GM18505 (cell line): ENCODE results near the gene WDR33.
"Not testable (repeated sequence)": the region's sequence is repeated elsewhere in the genome, so short reads cannot be mapped to it uniquely, and the experiment has no call there.

Experiments
- ATAC-seq: cut with Tn5 transposase; IDR thresholded peaks from one replicate; pipeline ENCODE4 v1.9.1; 2021; ENCODE audit not compliant: unreplicated experiment
- POLR2A ChIP-seq: IDR thresholded peaks from 4 replicates; pipeline ENCODE4 v1.6.1; 2011; ENCODE audit warnings: borderline replicate concordance; ENCODE audit not compliant: insufficient read depth, insufficient read length; ENCODE audit errors: extremely low read depth

The WDR33 gene

DNA sequence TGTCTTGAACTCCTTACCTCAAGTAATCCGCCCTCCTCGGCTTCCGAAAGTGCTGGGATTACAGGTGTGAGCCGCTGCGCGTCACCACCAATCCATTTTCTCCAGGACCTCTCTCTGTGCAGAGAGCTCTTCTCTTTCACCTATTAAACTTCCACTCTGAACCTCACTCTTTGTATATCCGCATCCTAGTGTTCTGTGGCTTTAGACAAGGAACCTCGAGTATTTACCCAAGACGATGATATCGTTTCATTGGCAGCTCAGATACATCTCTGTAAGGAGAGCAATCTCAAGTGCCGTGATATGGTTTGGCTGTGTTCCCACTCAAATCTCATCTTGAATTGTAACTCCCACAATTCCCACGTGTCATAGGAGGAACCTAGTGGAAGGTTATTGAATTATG is 15.1 kb upstream of the WDR33 start:
- TF ChIP-seq POLR2A = no peak
- no peak for ATAC-seq

DNA sequence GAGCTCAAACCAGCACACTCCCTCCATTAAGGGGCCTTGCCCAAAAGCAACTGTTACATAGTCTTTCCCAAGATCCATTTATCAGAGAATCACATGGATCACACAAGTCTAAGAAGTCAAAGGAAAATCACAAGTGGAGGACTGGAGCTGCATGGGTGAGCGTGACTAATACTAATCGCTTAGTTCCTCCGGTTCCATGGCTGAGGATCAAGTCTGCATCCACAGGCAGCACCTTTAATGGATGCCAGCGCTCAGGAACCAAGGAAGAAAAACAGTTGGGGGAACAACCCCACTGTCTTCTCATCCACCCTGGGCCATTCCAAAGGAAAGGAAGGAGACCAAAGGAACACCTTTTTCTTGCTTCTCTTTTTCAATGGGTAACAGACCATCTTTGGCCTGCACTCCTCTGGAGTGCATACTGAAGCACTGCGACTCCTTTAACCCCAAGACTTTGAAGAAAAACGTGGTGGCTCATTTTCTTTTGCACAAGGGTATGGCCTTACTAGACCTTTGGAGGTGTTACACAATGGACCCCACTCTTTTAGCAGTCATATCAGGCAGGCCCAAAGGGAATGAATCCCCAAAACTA is 9.2 kb upstream of the WDR33 start:
- no peak for ATAC-seq
- no peak for TF ChIP-seq POLR2A

DNA sequence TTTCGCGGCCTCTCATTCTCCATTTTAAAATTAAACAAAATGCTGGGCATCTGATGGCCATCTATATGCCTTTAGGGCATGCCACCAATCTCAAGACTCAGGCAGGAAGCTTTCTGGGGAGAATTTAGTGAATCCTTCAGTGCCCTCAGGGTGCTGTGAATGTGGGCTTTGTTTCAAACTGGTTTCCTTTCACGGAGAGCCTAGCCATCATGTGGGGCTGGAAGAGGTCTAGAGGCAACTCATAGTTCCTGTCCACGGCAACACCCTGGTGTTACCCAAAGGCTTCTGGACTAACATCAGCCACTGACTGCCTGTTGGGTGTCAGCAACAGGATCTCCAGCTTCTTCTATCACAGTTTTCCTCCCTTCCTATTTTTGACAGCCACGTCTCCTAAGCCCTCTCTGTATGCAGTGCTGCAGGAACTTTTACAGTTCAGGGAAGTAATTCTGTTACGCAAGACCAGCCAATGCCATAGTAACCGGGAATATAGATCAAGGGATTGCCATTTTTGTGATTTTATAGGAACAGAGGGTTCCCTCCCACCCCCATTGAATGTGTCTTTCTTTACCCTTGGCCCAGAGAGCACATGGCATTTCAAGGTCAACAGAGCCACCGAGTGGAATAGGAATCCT is 7.9 kb upstream of the WDR33 start:
- ATAC-seq = no peak
- TF ChIP-seq POLR2A = no peak

DNA sequence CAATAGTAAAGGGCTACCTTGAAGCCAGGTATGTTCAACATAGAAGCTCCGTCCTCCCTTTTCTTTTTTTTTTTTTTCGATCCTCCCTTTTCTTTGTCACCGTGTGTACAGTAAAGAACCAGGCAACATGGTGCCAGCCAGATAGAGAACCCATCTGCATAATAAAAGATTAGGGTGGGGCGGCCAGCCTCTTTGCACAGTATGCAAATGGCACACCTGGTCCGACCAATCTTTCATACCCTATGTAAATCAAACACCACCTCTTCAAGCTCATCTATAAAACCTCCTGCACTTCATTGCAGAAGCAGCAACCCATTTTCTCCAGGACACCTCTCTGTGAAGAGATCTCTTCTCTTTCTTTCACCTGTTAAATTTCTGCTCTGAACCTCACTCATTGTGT is 7.3 kb upstream of the WDR33 start:
- no peak for TF ChIP-seq POLR2A
- no peak for ATAC-seq

DNA sequence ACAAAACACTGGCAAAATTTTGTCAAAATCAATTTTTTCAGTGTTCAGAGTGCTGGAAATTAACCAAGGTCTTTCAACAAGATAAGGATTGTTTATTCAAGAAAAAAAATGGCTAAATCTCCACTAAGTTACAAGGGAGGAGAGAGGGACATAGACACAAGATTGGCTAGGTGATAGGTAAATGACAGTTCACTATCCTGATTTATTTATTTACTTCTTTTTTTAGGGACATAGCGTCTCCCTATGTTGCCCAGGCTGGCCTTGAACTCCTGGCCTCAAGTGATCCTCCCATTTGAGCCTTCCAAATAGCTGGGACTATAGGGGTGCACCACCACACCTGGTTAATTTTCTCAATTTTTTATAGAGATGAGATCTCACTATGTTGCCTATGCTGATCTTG is 3.7 kb upstream of the WDR33 start:
- no peak for ATAC-seq
- no peak for TF ChIP-seq POLR2A

DNA sequence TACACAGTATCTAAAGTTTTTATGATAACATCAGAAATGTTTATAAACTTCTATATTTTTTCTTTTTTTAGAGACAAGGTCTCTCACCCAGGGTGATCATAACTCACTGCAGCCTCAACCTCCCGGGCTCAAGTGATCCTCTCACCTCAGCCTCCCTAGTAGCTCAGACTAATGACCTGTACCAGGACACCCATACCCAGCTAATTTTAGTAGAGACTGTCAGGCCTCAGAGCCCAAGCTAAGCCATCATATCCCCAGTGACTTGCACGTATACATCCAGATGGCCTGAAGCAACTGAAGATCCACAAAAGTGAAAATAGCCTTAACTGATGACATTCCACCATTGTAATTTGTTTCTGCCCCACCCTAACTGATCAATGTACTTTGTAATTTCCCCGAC is 1.5 kb upstream of the WDR33 start:
- ATAC-seq = not testable (repeated sequence)

DNA sequence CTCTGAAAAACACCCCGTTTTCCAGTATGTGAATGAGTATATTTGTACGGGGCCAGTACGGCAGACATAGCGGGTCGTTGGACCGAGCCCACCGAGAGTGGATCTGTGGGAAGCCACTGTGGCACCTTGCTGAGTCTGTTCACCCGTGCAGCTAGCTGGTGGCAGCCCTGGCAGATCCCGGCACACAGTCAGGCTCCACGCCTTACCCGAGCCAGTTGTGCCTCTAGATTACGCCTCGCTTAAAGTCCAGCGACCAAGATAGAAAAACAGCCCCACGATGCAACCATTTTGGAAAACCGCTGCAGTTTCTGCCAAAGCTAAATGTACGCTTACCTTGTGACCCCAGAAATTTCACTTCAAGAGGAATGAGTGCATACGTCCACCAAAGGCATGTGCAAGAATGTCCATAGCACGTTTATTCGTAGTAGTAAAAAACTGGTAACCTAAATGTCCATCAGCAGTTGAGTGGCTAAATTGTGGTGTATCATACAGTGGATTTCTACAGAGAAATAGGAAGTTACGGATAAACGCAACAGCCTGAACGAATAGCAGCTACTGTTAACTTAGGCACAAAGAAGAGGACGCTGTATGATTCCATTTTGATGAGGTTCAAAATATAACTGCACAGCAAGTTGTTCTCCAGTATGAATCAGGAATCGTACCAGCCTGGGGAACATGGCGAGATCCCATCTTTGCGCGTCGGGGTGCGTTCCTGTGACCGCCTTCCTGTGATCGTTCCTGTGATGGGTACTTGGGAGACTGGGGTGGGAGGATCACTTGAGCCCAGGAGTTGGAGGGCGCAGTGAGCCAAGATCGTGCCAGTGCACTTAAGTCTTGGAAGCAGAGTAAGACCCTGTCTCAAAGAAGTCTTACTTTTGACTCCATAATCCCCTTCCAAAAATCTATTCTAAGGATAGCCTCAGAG is 688 bp upstream of the WDR33 start:
- no peak for TF ChIP-seq POLR2A
- ATAC-seq = no peak

DNA sequence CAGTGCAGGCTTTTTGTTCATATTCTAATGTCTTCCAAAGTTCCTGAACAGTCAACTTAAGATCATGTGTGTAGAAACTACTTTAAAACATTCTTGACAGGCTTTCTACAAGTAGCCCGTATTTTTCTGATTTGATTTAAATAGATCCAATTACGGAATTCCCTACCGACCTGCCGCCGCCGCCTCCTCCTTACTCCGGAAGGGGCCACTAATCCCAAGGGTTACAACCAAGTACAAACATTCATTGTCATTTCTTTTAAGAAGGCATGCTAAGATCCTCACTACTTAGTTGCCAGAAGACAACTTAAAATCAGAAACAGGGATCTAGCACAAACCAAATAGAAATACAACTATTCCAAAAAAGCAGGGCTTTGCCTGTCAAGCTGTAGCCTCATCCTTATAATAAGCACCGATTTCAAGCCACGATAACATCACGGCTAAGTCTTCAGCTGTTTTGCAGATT is 784 bp downstream of the WDR33 start:
- no peak for TF ChIP-seq POLR2A
- ATAC-seq = no peak

DNA sequence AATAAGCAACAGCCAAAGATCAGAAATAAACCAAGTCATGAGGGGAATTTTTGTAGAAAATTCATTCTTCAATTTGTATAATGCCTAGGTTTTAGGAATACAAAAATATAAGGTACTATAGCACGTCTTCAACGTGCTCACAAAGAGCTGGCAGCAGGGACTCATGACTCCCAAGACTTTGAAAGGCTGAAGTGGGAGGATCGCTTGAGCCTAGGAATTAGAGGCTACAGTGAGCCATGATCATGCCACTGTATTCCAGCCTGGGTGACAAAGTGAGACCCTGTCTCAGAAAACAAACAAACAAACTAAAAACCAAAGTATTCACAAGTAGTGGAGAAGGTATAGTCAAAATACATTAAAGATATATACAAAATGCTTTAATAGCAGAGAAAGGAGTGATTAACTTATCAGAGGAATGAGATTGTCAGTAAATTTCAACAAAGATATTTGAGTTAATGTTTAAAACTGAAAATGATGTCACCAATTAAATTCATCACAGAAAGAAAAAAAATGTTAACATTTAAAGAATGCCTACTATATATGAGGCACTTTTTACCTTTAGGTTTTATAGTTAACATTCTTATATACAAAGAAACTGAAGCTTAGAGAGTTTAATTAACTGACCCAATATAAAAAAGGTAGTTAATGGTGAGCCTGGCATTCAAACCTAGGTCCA is 3.2 kb downstream of the WDR33 start:
- no peak for ATAC-seq
- no peak for TF ChIP-seq POLR2A

DNA sequence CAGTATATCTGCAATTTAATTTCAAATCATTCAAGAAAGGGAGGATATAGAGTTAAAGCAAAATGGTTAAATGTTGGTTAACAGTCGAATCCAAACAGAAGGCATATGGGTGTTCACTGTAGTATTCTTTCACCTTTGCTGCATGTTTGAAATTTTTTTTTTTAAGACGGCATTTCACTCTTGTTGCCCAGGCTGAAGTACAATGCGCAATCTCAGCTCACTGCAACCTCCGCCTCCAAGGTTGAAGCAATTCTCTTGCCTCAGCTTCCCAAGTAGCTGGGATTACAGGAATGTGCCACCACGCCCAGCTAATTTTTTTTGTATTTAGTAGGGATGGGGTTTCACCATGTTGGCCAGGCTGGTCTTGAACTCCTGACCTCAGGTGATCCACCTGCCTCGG is 4.1 kb downstream of the WDR33 start:
- not testable (repeated sequence) for ATAC-seq

DNA sequence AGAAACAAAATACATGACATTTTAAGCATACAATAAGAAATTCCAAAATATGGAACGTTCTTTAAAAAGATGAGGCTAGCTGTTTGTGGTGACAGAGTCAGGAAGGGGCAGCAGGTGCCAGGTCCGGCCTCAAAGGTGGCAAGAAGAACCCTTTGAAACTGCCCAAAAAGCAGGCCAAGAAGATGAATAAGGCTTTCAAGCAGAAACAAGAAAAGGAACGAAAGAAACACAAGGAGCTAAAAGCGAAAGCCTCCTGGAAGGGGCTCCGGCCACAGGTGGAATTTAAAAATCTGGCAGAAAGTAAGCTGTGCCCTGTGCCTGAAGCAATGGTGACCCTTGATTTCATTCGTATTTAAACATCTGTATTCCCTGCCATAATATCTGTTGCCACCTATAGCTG is 5.5 kb downstream of the WDR33 start:
- no peak for TF ChIP-seq POLR2A
- ATAC-seq = no peak

DNA sequence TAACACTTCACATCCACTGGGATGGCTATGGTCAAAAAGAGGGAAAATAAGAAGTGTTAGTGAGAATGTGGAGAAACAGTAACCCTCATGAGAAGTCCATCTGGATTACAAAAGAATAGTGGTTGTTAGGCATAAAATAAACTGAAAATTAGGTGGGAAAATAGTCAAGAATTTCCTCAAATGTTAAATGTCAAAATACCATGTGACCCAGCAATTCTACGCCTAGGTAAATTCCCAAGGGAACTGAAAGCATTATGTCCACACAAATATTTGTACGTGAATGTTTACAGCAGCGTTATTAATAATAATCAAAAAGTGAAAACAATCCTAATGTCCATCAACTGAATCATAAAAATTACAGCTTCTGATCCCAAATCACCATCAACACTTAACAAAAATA is 11.0 kb downstream of the WDR33 start:
- TF ChIP-seq POLR2A = no peak

DNA sequence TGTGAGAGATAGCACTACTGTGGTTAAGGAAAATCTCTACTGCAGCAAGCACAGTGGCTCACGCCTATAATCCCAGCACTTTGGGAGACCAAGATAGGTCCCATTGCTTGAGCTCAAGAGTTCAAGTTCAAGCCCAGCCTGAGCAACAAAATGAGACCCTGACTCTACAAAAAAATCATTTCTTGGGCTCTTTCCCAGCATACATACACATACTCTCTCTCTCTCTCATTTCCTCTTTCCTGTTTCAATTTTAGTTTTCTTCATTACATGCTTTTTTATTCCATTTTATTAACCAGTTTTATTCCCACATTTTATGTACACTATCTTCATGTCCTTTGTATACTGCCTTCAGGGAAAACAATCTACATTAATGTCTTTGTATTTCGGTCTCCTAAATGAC is 14.6 kb downstream of the WDR33 start:
- no peak for TF ChIP-seq POLR2A
- no peak for ATAC-seq

More for the DNA sequence above, 11.0 kb downstream of the WDR33 start:
- ATAC-seq = no peak

DNA sequence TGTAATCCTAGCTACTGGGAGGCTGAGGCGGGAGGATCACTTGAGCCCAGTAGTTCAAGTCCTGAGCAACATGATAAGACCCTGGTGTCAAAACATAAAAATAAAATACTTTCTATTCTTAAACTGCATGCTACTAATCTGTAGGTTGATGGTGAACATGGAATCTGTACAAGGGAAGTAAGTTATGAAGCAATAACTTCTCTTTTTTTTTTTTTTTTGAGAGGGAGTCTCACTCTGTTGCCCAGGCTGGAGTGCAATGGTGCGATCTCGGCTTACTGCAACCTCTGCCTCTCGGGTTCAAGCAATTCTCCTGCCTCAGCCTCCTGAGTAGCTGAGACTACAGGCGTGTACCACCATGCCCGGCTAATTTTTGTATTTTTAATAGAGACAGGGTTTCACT is 16.1 kb downstream of the WDR33 start:
- ATAC-seq = not testable (repeated sequence)
